NK-92 (cell line): ENCODE results near the gene KCNG4.
"Not testable (repeated sequence)": the region's sequence is repeated elsewhere in the genome, so short reads cannot be mapped to it uniquely, and the experiment has no call there.

Source experiments
- DNase-seq: peaks from one replicate; lab custom pipeline; 2025; ENCODE audit not compliant: unreplicated experiment; lab: John Stamatoyannopoulos, UW

The KCNG4 gene

GRCh38 chr16:84236671-84237070 lies 3.1 kb downstream of the KCNG4 start:
- no peak for DNase-seq

- DNase-seq = no peak
Observed at GRCh38 chr16:84234321-84235241, 5.2 kb downstream of the KCNG4 start.

GRCh38 chr16:84233748-84234147 lies 6.1 kb downstream of the KCNG4 start:
- DNase-seq = no peak

GRCh38 chr16:84232969-84233368 lies 6.8 kb downstream of the KCNG4 start:
- DNase-seq = no peak

GRCh38 chr16:84232060-84232459 lies 7.8 kb downstream of the KCNG4 start:
- DNase-seq = no peak

- DNase-seq = no peak
Observed at GRCh38 chr16:84229471-84229870, 10.3 kb downstream of the KCNG4 start.

GRCh38 chr16:84228256-84228838 lies 11.5 kb downstream of the KCNG4 start:
- no peak for DNase-seq

- DNase-seq = no peak
Observed at GRCh38 chr16:84227548-84227947, 12.3 kb downstream of the KCNG4 start.

- no peak for DNase-seq
Observed at GRCh38 chr16:84226026-84226425, 13.8 kb downstream of the KCNG4 start.

GRCh38 chr16:84225571-84225970 lies 14.2 kb downstream of the KCNG4 start:
- DNase-seq = no peak

- DNase-seq = no peak
Observed at GRCh38 chr16:84225126-84225525, 14.7 kb downstream of the KCNG4 start.

GRCh38 chr16:84224554-84224953 lies 15.3 kb downstream of the KCNG4 start:
- DNase-seq = no peak

- DNase-seq = no peak
Observed at GRCh38 chr16:84223456-84223855, 16.4 kb downstream of the KCNG4 start.

GRCh38 chr16:84220851-84221250 lies 19.0 kb downstream of the KCNG4 start:
- DNase-seq = no peak

GRCh38 chr16:84218956-84219355 lies 20.9 kb downstream of the KCNG4 start:
- no peak for DNase-seq

- DNase-seq = no peak
Observed at GRCh38 chr16:84218176-84218823, 21.5 kb downstream of the KCNG4 start.

GRCh38 chr16:84216144-84216543 lies 23.7 kb downstream of the KCNG4 start:
- DNase-seq = not testable (repeated sequence)

- no peak for DNase-seq
Observed at GRCh38 chr16:84215531-84215930, 24.3 kb downstream of the KCNG4 start.

- DNase-seq = no peak
Observed at GRCh38 chr16:84214451-84215066, 25.3 kb downstream of the KCNG4 start.

GRCh38 chr16:84212631-84213030 lies 27.2 kb downstream of the KCNG4 start:
- no peak for DNase-seq

- no peak for DNase-seq
Observed at GRCh38 chr16:84212154-84212553, 27.7 kb downstream of the KCNG4 start.

- DNase-seq = no peak
Observed at GRCh38 chr16:84209989-84210388, 29.8 kb downstream of the KCNG4 start.
